NB4 (cell line): ENCODE measurements around the gene FMC1.

ENCODE experiments used
- DNase-seq: peaks from one replicate; pipeline ENCODE4 v3.0.0; 2010; ENCODE audit warnings: low read depth
- H3K4me3 ChIP-seq: one replicate; pipeline ENCODE4 v1.5.1; 2011; ENCODE audit warnings: mild to moderate bottlenecking, low read depth, low read length, moderate library complexity
- CTCF ChIP-seq: IDR thresholded peaks from one replicate; pipeline ENCODE4 v1.5.1; 2012; ENCODE audit warnings: low read depth, low read length
- MYC ChIP-seq: IDR thresholded peaks from 2 replicates; pipeline ENCODE4 v1.6.1; 2011; ENCODE audit warnings: low read depth, low read length
- POLR2A ChIP-seq: IDR thresholded peaks from 2 replicates; pipeline ENCODE4 v1.6.1; 2011; ENCODE audit warnings: mild to moderate bottlenecking; ENCODE audit not compliant: insufficient read length; ENCODE audit errors: extremely low read depth
- TF ChIP-seq, protein P1 (sequence below): IDR thresholded peaks from 2 replicates; pipeline ENCODE4 v1.6.1; 2011; ENCODE audit warnings: low read depth, low read length

FMC1 gene

DNA sequence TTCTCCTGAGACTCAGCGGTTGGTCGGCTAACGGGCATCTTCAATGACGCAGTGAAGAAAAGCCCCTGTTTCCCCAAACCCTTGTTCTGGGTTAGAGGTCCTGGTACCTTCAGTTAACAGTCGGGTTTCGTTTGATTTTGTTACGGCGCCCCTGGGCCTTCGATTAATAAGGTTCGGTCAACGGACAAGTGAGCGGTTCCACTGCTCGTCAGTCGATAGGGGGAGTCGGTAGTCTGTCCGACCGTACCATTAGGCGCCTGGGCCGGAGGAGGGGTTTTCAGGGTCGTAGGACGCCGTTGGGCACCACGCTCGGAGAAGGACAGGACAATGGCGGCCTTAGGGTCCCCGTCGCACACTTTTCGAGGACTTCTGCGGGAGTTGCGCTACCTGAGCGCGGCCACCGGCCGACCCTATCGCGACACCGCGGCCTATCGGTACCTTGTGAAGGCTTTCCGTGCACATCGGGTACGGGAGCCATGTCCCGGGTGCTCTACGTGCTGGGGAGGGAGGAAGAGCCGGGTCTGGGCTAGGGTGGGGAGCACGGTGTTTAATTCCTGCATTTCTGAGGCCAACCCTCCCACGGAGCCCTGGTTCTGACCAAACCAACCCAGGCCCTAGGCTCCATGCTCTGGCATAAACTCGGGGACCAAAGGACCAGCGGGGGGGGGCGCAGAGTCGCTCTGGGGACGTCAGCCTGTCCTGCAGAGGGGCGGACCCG, at the start of gene FMC1:
Gene FMC1 (plus strand): TSS at position 280 of the 718 bp plus-strand sequence. CDS start 48 bp downstream, at position 328.
- peak within 1 kb of the TSS; percentile 97 for H3K4me3 ChIP-seq
- TF ChIP-seq CTCF (peak; percentile 23), POLR2A (peak; percentile 82), MYC (peak; percentile 68)
- TF ChIP-seq, protein P1, sequence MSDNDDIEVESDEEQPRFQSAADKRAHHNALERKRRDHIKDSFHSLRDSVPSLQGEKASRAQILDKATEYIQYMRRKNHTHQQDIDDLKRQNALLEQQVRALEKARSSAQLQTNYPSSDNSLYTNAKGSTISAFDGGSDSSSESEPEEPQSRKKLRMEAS = peak; percentile 64
- peak; percentile 98 for DNase-seq

GRCh38 chr7:139292821-139293220, 48.3 kb upstream of the FMC1 start:
- H3K4me3 ChIP-seq = no peak overlapping the region
- no peak for TF ChIP-seq CTCF
- TF ChIP-seq, protein P1 = no peak
- TF ChIP-seq MYC = no peak
- TF ChIP-seq POLR2A = no peak
- no peak for DNase-seq

GRCh38 chr7:139293534-139293933, 47.6 kb upstream of the FMC1 start:
- TF ChIP-seq, protein P1 = no peak
- TF ChIP-seq MYC (no peak), CTCF (no peak), POLR2A (no peak)
- no peak overlapping the region for H3K4me3 ChIP-seq
- DNase-seq = no peak

DNA sequence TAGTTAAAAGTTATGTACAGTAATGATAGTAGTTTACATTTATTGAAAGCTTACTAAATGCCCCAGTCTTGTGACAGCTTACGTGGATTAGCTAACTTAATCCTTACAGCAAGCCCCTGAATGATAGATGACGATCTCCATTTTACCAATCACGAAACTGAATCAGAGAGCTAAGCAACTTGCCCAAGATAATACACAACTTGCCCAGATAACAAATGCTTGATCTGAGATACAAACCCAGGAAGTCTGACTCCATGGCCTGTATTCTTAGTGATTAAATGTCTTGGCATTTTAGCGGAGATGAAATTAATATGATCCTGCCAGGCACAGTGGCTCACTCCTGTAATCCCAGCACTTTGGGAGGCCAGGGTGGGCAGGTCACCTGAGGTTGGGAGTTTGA, 46.9 kb upstream of the FMC1 start:
- no peak for DNase-seq
- no peak overlapping the region for H3K4me3 ChIP-seq
- TF ChIP-seq POLR2A (no peak), CTCF (no peak), MYC (no peak)
- TF ChIP-seq, protein P1 = no peak

- H3K4me3 ChIP-seq = no peak overlapping the region
- TF ChIP-seq POLR2A (no peak), CTCF (no peak), MYC (no peak)
- TF ChIP-seq, protein P1 = no peak
- no peak for DNase-seq
Measured at GRCh38 chr7:139294951-139295575, 46.1 kb upstream of the FMC1 start.
